Parathyroid adenoma (tissue), 2 donors: ENCODE results near the gene ILRUN.
"Not testable (repeated sequence)": the region's sequence is repeated elsewhere in the genome, so short reads cannot be mapped to it uniquely, and the experiment has no call there.

Experiments used
- H2AFZ ChIP-seq: fragments of 300-600 bp; sonication (generic); one replicate; pipeline ENCODE4 v1.7.0; 2017; ENCODE audit warnings: antibody characterized with exemption, mild to moderate bottlenecking
- H3K27ac ChIP-seq: fragments of 300-600 bp; sonication (generic); one replicate; pipeline ENCODE4 v1.7.0; 2017
- H3K27me3 ChIP-seq: fragments of 300-600 bp; sonication (generic); one replicate; pipeline ENCODE4 v1.7.0; 2017; ENCODE audit warnings: low read length; ENCODE audit not compliant: control insufficient read depth, insufficient read depth
- H3K36me3 ChIP-seq: fragments of 300-600 bp; sonication (generic); one replicate; pipeline ENCODE4 v1.7.0; 2017; ENCODE audit warnings: low read length; ENCODE audit not compliant: control insufficient read depth, insufficient read depth
- H3K4me1 ChIP-seq: fragments of 300-600 bp; sonication (generic); one replicate; pipeline ENCODE4 v1.7.0; 2017; ENCODE audit warnings: control low read depth
- H3K4me2 ChIP-seq: fragments of 300-600 bp; sonication (generic); one replicate; pipeline ENCODE4 v1.7.0; 2017; ENCODE audit warnings: low read length
- H3K4me3 ChIP-seq: fragments of 300-600 bp; sonication (generic); one replicate; pipeline ENCODE4 v1.7.0; 2017; ENCODE audit warnings: low read depth, low read length
- H3K79me2 ChIP-seq: fragments of 300-600 bp; sonication (generic); one replicate; pipeline ENCODE4 v1.7.0; 2017; ENCODE audit warnings: control low read depth
- H3K9ac ChIP-seq: fragments of 300-600 bp; sonication (generic); one replicate; pipeline ENCODE4 v1.7.0; 2017; ENCODE audit warnings: mild to moderate bottlenecking
- H3K9me3 ChIP-seq: fragments of 300-600 bp; sonication (generic); one replicate; pipeline ENCODE4 v1.7.0; 2017; ENCODE audit warnings: low read length; ENCODE audit not compliant: control insufficient read depth
- CTCF ChIP-seq: fragments of 300-600 bp; sonication (generic); IDR thresholded peaks from one replicate; pipeline ENCODE4 v1.7.0; 2017; ENCODE audit warnings: antibody characterized with exemption, mild to moderate bottlenecking
- donor health status: primary hyperparathyroidism.

Gene ILRUN

GRCh38 chr6:34696739-34697543, at the start of gene ILRUN:
Gene ILRUN (minus strand): TSS chr6:34696767. CDS start chr6:34696603, 164 bp downstream.
- TF ChIP-seq CTCF = no peak
- no peaks in the 10 kb centered on the region for H3K36me3 ChIP-seq
- peaks cover 26% of the 10 kb centered on the region for H3K79me2 ChIP-seq
- H3K4me2 ChIP-seq = peak within 1 kb of the TSS; percentile 77
- no peaks in the 10 kb centered on the region for H3K27me3 ChIP-seq
- no peaks in the 10 kb centered on the region for H3K9me3 ChIP-seq
- peak within 1 kb of the TSS; percentile 69 for H3K27ac ChIP-seq
- peak within 1 kb of the TSS; percentile 84 for H3K4me3 ChIP-seq
- H3K4me1 ChIP-seq = peaks cover 4% of the 10 kb centered on the region
- H3K9ac ChIP-seq = peak within 1 kb of the TSS; percentile 59
- H2AFZ ChIP-seq = peak within 1 kb of the TSS; percentile 94

- Histone ChIP-seq H3K27ac (no peak overlapping the region), H3K4me3 (no peak overlapping the region), H3K4me2 (no peak overlapping the region), H3K9me3 (no peaks in the 10 kb centered on the region), H3K79me2 (no peaks in the 10 kb centered on the region), H3K27me3 (no peaks in the 10 kb centered on the region), H3K9ac (no peak overlapping the region), H2AFZ (no peak overlapping the region), H3K4me1 (no peaks in the 10 kb centered on the region), H3K36me3 (no peaks in the 10 kb centered on the region)
- no peak for TF ChIP-seq CTCF
Observed at GRCh38 chr6:34745277-34746103, 48.9 kb upstream of the ILRUN start.

GRCh38 chr6:34744294-34744647, 47.7 kb upstream of the ILRUN start:
- H2AFZ ChIP-seq, H3K36me3 ChIP-seq, H3K27ac ChIP-seq, H3K9ac ChIP-seq, H3K4me2 ChIP-seq, H3K27me3 ChIP-seq, H3K4me1 ChIP-seq, H3K79me2 ChIP-seq, H3K9me3 ChIP-seq, H3K4me3 ChIP-seq: not testable (repeated sequence)

- H2AFZ ChIP-seq = no peak overlapping the region
- no peaks in the 10 kb centered on the region for H3K27me3 ChIP-seq
- H3K27ac ChIP-seq = no peak overlapping the region
- H3K9me3 ChIP-seq = no peaks in the 10 kb centered on the region
- no peak overlapping the region for H3K4me2 ChIP-seq
- no peak for TF ChIP-seq CTCF
- H3K9ac ChIP-seq = no peak overlapping the region
- H3K4me3 ChIP-seq = no peak overlapping the region
- H3K79me2 ChIP-seq = no peaks in the 10 kb centered on the region
- no peaks in the 10 kb centered on the region for H3K4me1 ChIP-seq
- no peaks in the 10 kb centered on the region for H3K36me3 ChIP-seq
Observed at GRCh38 chr6:34743625-34744293, 47.2 kb upstream of the ILRUN start.

- no peaks in the 10 kb centered on the region for H3K27me3 ChIP-seq
- no peak overlapping the region for H2AFZ ChIP-seq
- no peaks in the 10 kb centered on the region for H3K4me1 ChIP-seq
- H3K79me2 ChIP-seq = no peaks in the 10 kb centered on the region
- no peak for TF ChIP-seq CTCF
- H3K9ac ChIP-seq = no peak overlapping the region
- no peak overlapping the region for H3K27ac ChIP-seq
- H3K9me3 ChIP-seq = no peaks in the 10 kb centered on the region
- no peaks in the 10 kb centered on the region for H3K36me3 ChIP-seq
- H3K4me3 ChIP-seq = no peak overlapping the region
- H3K4me2 ChIP-seq = no peak overlapping the region
Observed at GRCh38 chr6:34742094-34742493, 45.5 kb upstream of the ILRUN start.
